HEK293 (cell line): ENCODE results near the gene ZNF211.

Experiments
- CTCF ChIP-seq: fragments of 450-650 bp; formaldehyde crosslinking; IDR thresholded peaks from 2 replicates; pipeline ENCODE4 v1.5.1; 2016; ENCODE audit warnings: missing biosample characterization, missing genetic modification characterization
- GFI1B ChIP-seq: fragments of 450-650 bp; formaldehyde crosslinking; IDR thresholded peaks from 2 replicates; pipeline ENCODE4 v1.5.1; 2016; ENCODE audit warnings: missing biosample characterization, missing genetic modification characterization
- KLF1 ChIP-seq: fragments of 450-650 bp; formaldehyde crosslinking; IDR thresholded peaks from 2 replicates; pipeline ENCODE4 v1.5.1; 2016; ENCODE audit warnings: missing biosample characterization, missing genetic modification characterization
- KLF9 ChIP-seq: fragments of 450-650 bp; formaldehyde crosslinking; IDR thresholded peaks from 2 replicates; pipeline ENCODE4 v1.5.1; 2016; ENCODE audit warnings: missing biosample characterization, missing genetic modification characterization, low read depth
- ZFP37 ChIP-seq: fragments of 450-650 bp; formaldehyde crosslinking; IDR thresholded peaks from 2 replicates; pipeline ENCODE4 v1.5.1; 2016; ENCODE audit warnings: missing biosample characterization, missing genetic modification characterization
- ZNF16 ChIP-seq: fragments of 450-650 bp; formaldehyde crosslinking; IDR thresholded peaks from 2 replicates; pipeline ENCODE4 v1.5.1; 2016; ENCODE audit warnings: low read depth, missing biosample characterization, missing genetic modification characterization
- ZNF202 ChIP-seq: fragments of 450-650 bp; formaldehyde crosslinking; IDR thresholded peaks from 2 replicates; pipeline ENCODE4 v1.5.1; 2016; ENCODE audit warnings: missing biosample characterization, missing genetic modification characterization, borderline replicate concordance
- ZNF274 ChIP-seq, 2 experiments: fragments of 200-500 bp in 1 of 2; fragments of 450-650 bp in 1 of 2; sonication (Bioruptor generic) in 1 of 2; formaldehyde crosslinking in 1 of 2; IDR thresholded peaks; 2 replicates each; pipeline versions ENCODE4 v1.5.1 to v1.6.1; 2014 to 2016; ENCODE audit warnings: borderline replicate concordance in 1 of 2, inconsistent platforms in 1 of 2, low read length in 1 of 2, missing biosample characterization in 1 of 2, missing genetic modification characterization in 1 of 2

- TF ChIP-seq CTCF (no peak), KLF9 (no peak), ZFP37 (tag by site-specific recombination) (no peak), GFI1B (no peak), ZNF202 (no peak), KLF1 (tag by site-specific recombination) (no peak), ZNF16 (tag by site-specific recombination) (no peak), ZNF274 (IDR thresholded peaks at IDR 0.05; ENCODE audit: low read length) (no peak), ZNF274 (tag by site-specific recombination; IDR thresholded peaks at IDR 0.05; ENCODE audit: borderline replicate concordance) (no peak)
These were observed 34.3 kb downstream of the ZNF211 start for GRCh38 chr19:57667228-57667627.
